Chondrocyte (in vitro differentiated cells): ENCODE measurements around the gene CD86. TPM values are rescaled to one million over a fixed set of nuclear protein-coding genes. Genes with fewer than 3 reads are reported as not detected.

ENCODE experiments used
- DNase-seq: peaks from one replicate; pipeline ENCODE4 v3.0.0; 2021; ENCODE audit warnings: mixed read lengths, low spot score
- H3K27ac Mint-ChIP-seq: one replicate; pipeline ENCODE4 v1.8.0; 2021; ENCODE audit warnings: mild to moderate bottlenecking, moderate library complexity, mixed read lengths; ENCODE audit not compliant: unreplicated experiment
- H3K27me3 Mint-ChIP-seq: 2 replicates; pipeline ENCODE4 v1.8.0; 2021; ENCODE audit warnings: low read depth, mixed read lengths
- H3K36me3 Mint-ChIP-seq: 2 replicates; pipeline ENCODE4 v1.8.0; 2021; ENCODE audit warnings: low read depth, mixed read lengths
- H3K4me1 Mint-ChIP-seq: 2 replicates; pipeline ENCODE4 v1.8.0; 2021; ENCODE audit warnings: low read depth, mild to moderate bottlenecking, mixed read lengths
- H3K4me3 Mint-ChIP-seq: one replicate; pipeline ENCODE4 v1.8.0; 2021; ENCODE audit warnings: mild to moderate bottlenecking, moderate library complexity, mixed read lengths; ENCODE audit not compliant: unreplicated experiment
- H3K9me3 Mint-ChIP-seq: 2 replicates; pipeline ENCODE4 v1.8.0; 2021; ENCODE audit warnings: low read depth, mixed read lengths
- CTCF ChIP-seq: fragments of 200-600 bp; sonication (generic); IDR thresholded peaks from 2 replicates; pipeline ENCODE4 v1.5.0; 2021; ENCODE audit warnings: antibody characterized with exemption, mild to moderate bottlenecking, moderate library complexity
- total RNA-seq: library from RNA; stranded (reverse); gene quantifications from 3 replicates; pipeline ENCODE4 v1.2.1, GENCODE V29; 2021

Gene CD86
- total RNA-seq, 1 donor from 2014 or later: not detected

GRCh38 chr3:122102191-122102935 lies 47.2 kb downstream of the CD86 start:
- no peak overlapping the region for H3K27ac Mint-ChIP-seq
- no peaks in the 10 kb centered on the region for H3K4me1 Mint-ChIP-seq
- DNase-seq: no peak
- peaks cover 8% of the 10 kb centered on the region for H3K27me3 Mint-ChIP-seq
- no peaks in the 10 kb centered on the region for H3K9me3 Mint-ChIP-seq
- no peak overlapping the region for H3K4me3 Mint-ChIP-seq
- no peak for TF ChIP-seq CTCF
- no peaks in the 10 kb centered on the region for H3K36me3 Mint-ChIP-seq

- H3K4me3 Mint-ChIP-seq: no peak overlapping the region
- no peaks in the 10 kb centered on the region for H3K9me3 Mint-ChIP-seq
- TF ChIP-seq CTCF: no peak
- peaks cover 13% of the 10 kb centered on the region for H3K27me3 Mint-ChIP-seq
- H3K4me1 Mint-ChIP-seq: no peaks in the 10 kb centered on the region
- no peaks in the 10 kb centered on the region for H3K36me3 Mint-ChIP-seq
- H3K27ac Mint-ChIP-seq: no peak overlapping the region
- no peak for DNase-seq
Observed at GRCh38 chr3:122103821-122104514, 48.8 kb downstream of the CD86 start.

- DNase-seq: no peak
- no peaks in the 10 kb centered on the region for H3K4me1 Mint-ChIP-seq
- H3K4me3 Mint-ChIP-seq: no peak overlapping the region
Observed at GRCh38 chr3:122104515-122105194, 49.5 kb downstream of the CD86 start.

GRCh38 chr3:122105626-122106025 lies 50.5 kb downstream of the CD86 start:
- no peak overlapping the region for H3K4me3 Mint-ChIP-seq
- H3K4me1 Mint-ChIP-seq: no peaks in the 10 kb centered on the region
- H3K27ac Mint-ChIP-seq: no peak overlapping the region
- no peak for DNase-seq
- no peaks in the 10 kb centered on the region for H3K36me3 Mint-ChIP-seq
- no peaks in the 10 kb centered on the region for H3K9me3 Mint-ChIP-seq
- no peak for TF ChIP-seq CTCF
- H3K27me3 Mint-ChIP-seq: peaks cover 13% of the 10 kb centered on the region

More at GRCh38 chr3:122104515-122105194, 49.5 kb downstream of the CD86 start:
- peaks cover 13% of the 10 kb centered on the region for H3K27me3 Mint-ChIP-seq
- TF ChIP-seq CTCF: no peak
- H3K9me3 Mint-ChIP-seq: no peaks in the 10 kb centered on the region
- H3K36me3 Mint-ChIP-seq: no peaks in the 10 kb centered on the region
- H3K27ac Mint-ChIP-seq: no peak overlapping the region

- Mint-ChIP-seq H3K36me3 (no peaks in the 10 kb centered on the region), H3K27ac (no peak overlapping the region)
- no peak for TF ChIP-seq CTCF
Observed at GRCh38 chr3:122107171-122107570, 52.0 kb downstream of the CD86 start.

More at GRCh38 chr3:122107171-122107570, 52.0 kb downstream of the CD86 start:
- Mint-ChIP-seq H3K4me3 (no peak overlapping the region), H3K9me3 (peaks cover 4% of the 10 kb centered on the region), H3K27me3 (peaks cover 12% of the 10 kb centered on the region), H3K4me1 (no peaks in the 10 kb centered on the region)
- DNase-seq: no peak
